MM.1S (cell line): ENCODE measurements around the gene C3orf20.
"Not testable (repeated sequence)": the region's sequence is repeated elsewhere in the genome, so short reads cannot be mapped to it uniquely, and the experiment has no call there.

Source experiments
- DNase-seq: peaks from one replicate; pipeline ENCODE4 v3.0.0-alpha.2; 2015
- H2AFZ ChIP-seq: fragments of 300-600 bp; sonication (generic); 2 replicates; pipeline ENCODE4 v1.6.0; 2016; ENCODE audit warnings: antibody characterized with exemption, low read length
- H3F3A ChIP-seq: fragments of 300-600 bp; sonication (generic); 2 replicates; pipeline ENCODE4 v1.6.1; 2016; ENCODE audit warnings: mild to moderate bottlenecking, antibody characterized with exemption, low read length, moderate library complexity, mixed read lengths; ENCODE audit not compliant: insufficient read depth
- H3K27ac ChIP-seq: fragments of 300-600 bp; sonication (generic); 2 replicates; pipeline ENCODE4 v1.5.1; 2016; ENCODE audit warnings: mild to moderate bottlenecking, low read length
- H3K27me3 ChIP-seq: fragments of 300-600 bp; sonication (generic); replicated peaks from 2 replicates; pipeline ENCODE4 v1.6.0; 2016; ENCODE audit warnings: low read length; ENCODE audit not compliant: insufficient read depth
- H3K36me3 ChIP-seq: fragments of 300-600 bp; sonication (generic); replicated peaks from 2 replicates; pipeline ENCODE4 v1.6.1; 2016; ENCODE audit warnings: mild to moderate bottlenecking, low read length, mixed read lengths; ENCODE audit not compliant: insufficient read depth
- H3K4me1 ChIP-seq: fragments of 300-600 bp; sonication (generic); 2 replicates; pipeline ENCODE4 v1.6.1; 2016; ENCODE audit warnings: low read length, mixed read lengths
- H3K4me2 ChIP-seq: fragments of 300-600 bp; sonication (generic); 2 replicates; pipeline ENCODE4 v1.6.0; 2016; ENCODE audit warnings: low read depth, low read length
- H3K4me3 ChIP-seq: fragments of 300-600 bp; sonication (generic); 2 replicates; pipeline ENCODE4 v1.5.1; 2016; ENCODE audit warnings: low read length, mixed read lengths
- H3K79me2 ChIP-seq: fragments of 300-600 bp; sonication (generic); 2 replicates; pipeline ENCODE4 v1.6.1; 2016; ENCODE audit warnings: mixed run types, low read length, mixed read lengths
- H3K9ac ChIP-seq: fragments of 300-600 bp; sonication (generic); 2 replicates; pipeline ENCODE4 v1.6.1; 2016; ENCODE audit warnings: low read length, mixed read lengths
- H3K9me2 ChIP-seq: fragments of 300-600 bp; sonication (generic); replicated peaks from 2 replicates; pipeline ENCODE4 v1.6.1; 2016; ENCODE audit warnings: mild to moderate bottlenecking, low read length, mixed read lengths; ENCODE audit not compliant: insufficient read depth
- H3K9me3 ChIP-seq: fragments of 300-600 bp; sonication (generic); replicated peaks from 2 replicates; pipeline ENCODE4 v1.6.1; 2016; ENCODE audit warnings: mild to moderate bottlenecking, low read length, mixed read lengths; ENCODE audit not compliant: insufficient read depth
- H4K20me1 ChIP-seq: fragments of 300-600 bp; sonication (generic); 2 replicates; pipeline ENCODE4 v1.6.1; 2016; ENCODE audit warnings: mild to moderate bottlenecking, low read length, moderate library complexity, mixed read lengths; ENCODE audit not compliant: insufficient read depth
- CTCF ChIP-seq: fragments of 300-600 bp; sonication (generic); IDR thresholded peaks from 2 replicates; pipeline ENCODE4 v1.5.1; 2016; ENCODE audit warnings: antibody characterized with exemption, low read length, mixed read lengths
- EZH2 ChIP-seq: fragments of 300-600 bp; sonication (generic); optimal IDR thresholded peaks from 2 replicates; pipeline ENCODE3; 2017; ENCODE audit warnings: low read depth, mild to moderate bottlenecking, antibody characterized with exemption, low read length, mixed read lengths
- EZH2phosphoT487 ChIP-seq: fragments of 300-600 bp; sonication (generic); IDR thresholded peaks from 2 replicates; pipeline ENCODE4 v1.6.1; 2018; ENCODE audit warnings: antibody characterized with exemption, low read length

The C3orf20 gene

DNA sequence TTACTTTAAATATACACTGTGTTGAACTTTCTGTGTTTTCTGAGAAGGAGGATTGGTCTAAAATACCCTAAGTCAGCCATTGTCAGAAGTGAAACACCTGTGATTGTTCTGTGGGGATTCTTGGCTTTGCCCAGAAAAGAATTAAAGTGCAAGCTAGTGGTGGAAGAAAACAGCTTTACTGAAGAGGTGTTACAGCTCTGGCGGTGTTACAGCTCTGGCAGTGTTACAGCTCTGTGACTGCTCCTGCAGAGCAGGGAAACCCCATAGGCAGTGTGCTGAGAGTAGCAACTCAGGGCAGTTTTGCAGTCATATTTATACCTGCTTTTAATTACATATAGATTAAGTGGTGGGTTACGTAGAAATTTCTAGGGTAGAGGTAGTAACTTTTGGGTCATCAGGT lies 66.6 kb downstream of the C3orf20 start:
- peak overlapping the region; percentile 78 for H3K4me2 ChIP-seq

DNA sequence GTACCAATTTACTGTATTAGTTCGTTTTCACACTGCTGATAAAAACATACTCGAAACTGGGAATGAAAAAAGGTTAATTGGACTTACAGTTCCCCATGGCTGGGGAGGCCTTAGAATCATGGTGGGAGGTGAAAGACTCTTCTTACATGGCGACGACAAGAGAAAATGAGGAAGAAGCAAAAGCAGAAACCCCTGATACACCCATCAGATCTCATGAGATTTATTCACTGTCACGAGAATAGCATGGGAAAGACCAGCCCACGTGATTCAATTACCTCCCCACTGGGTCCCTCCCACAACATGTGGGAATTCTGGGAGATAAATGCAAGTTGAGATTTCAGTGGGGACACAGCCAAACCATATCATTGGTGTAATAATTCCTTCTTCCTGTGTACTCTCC lies 69.6 kb downstream of the C3orf20 start:
- Histone ChIP-seq H3K27ac (no peak overlapping the region), H3K4me1 (peaks cover 22% of the 10 kb centered on the region), H3K9ac (no peak overlapping the region), H3K36me3 (no peaks in the 10 kb centered on the region), H3K4me3 (no peak overlapping the region), H4K20me1 (no peaks in the 10 kb centered on the region), H3K9me3 (no peaks in the 10 kb centered on the region), H3K4me2 (no peak overlapping the region), H3K79me2 (no peaks in the 10 kb centered on the region), H2AFZ (no peak overlapping the region), H3K9me2 (no peaks in the 10 kb centered on the region), H3F3A (peaks cover 20% of the 10 kb centered on the region), H3K27me3 (no peaks in the 10 kb centered on the region)
- no peak for DNase-seq
- TF ChIP-seq CTCF, result no peak
- TF ChIP-seq EZH2phosphoT487, result no peak
- no peak for TF ChIP-seq EZH2

More for the DNA sequence above, 66.6 kb downstream of the C3orf20 start:
- peak; percentile 56 for DNase-seq
- H3F3A ChIP-seq, result peaks cover 20% of the 10 kb centered on the region
- H3K79me2 ChIP-seq, result no peaks in the 10 kb centered on the region
- H3K36me3 ChIP-seq, result no peaks in the 10 kb centered on the region
- H3K4me3 ChIP-seq, result peak overlapping the region; percentile 53
- H3K4me1 ChIP-seq, result peaks cover 22% of the 10 kb centered on the region
- no peaks in the 10 kb centered on the region for H3K9me2 ChIP-seq
- peak overlapping the region; percentile 55; the same call in 1 of the 2 replicates for H3K9ac ChIP-seq
- H2AFZ ChIP-seq, result peak overlapping the region; percentile 66
- H3K27ac ChIP-seq, result peak overlapping the region; percentile 78; the same call in 1 of the 2 replicates
- no peaks in the 10 kb centered on the region for H4K20me1 ChIP-seq
- H3K27me3 ChIP-seq, result no peaks in the 10 kb centered on the region
- TF ChIP-seq EZH2phosphoT487, result no peak
- no peaks in the 10 kb centered on the region for H3K9me3 ChIP-seq

GRCh38 chr3:14750650-14751049 lies 75.7 kb downstream of the C3orf20 start:
- Histone ChIP-seq H3K27ac (no peak overlapping the region), H3K36me3 (no peaks in the 10 kb centered on the region), H3K27me3 (no peaks in the 10 kb centered on the region), H3K9me2 (no peaks in the 10 kb centered on the region), H3K4me2 (no peak overlapping the region), H3K4me1 (no peaks in the 10 kb centered on the region), H3K9ac (no peak overlapping the region), H2AFZ (no peak overlapping the region), H4K20me1 (no peaks in the 10 kb centered on the region), H3F3A (no peaks in the 10 kb centered on the region), H3K79me2 (no peaks in the 10 kb centered on the region), H3K9me3 (no peaks in the 10 kb centered on the region), H3K4me3 (no peak overlapping the region)
- DNase-seq, result no peak
- no peak for TF ChIP-seq EZH2phosphoT487
- no peak for TF ChIP-seq CTCF

DNA sequence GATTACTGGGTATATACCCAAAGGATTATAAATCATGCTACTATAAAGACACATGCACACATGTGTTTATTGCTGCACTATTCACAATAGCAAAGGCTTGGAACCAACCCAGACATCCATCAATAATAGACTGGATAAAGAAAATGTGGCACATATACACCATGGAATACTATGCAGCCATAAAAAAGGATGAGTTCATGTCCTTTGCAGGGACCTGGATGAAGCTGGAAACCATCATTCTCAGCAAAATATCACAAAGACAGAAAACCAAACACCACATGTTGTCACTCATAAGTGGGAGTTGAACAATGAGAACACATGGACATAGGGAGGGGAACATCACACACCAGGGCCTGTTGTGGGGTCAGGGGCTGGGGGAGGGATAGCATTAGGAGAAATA lies 78.0 kb downstream of the C3orf20 start:
- not testable (repeated sequence) for H3K79me2 ChIP-seq, H3K4me1 ChIP-seq, H4K20me1 ChIP-seq, H3K9me3 ChIP-seq, H3K4me2 ChIP-seq, H3F3A ChIP-seq, H3K4me3 ChIP-seq, H3K27ac ChIP-seq, H3K9me2 ChIP-seq, H3K36me3 ChIP-seq, H3K27me3 ChIP-seq, DNase-seq, H2AFZ ChIP-seq, H3K9ac ChIP-seq
